Gastrocnemius medialis (tissue), 4 donors: ENCODE data around the gene PRRT4. TPM values are rescaled to one million over a fixed set of nuclear protein-coding genes. Genes with fewer than 3 reads are reported as not detected.

ENCODE experiments used
- ATAC-seq, 2 donors: fragments of 150-250 bp; one replicate each; pipeline ENCODE4 v1.9.1; 2016
- DNase-seq, 2 donors: peaks; one replicate each; pipeline ENCODE4 v3.0.0-alpha.2; 2019
- H3K27ac ChIP-seq, 4 donors: fragments of 200-600 bp; sonication (generic); 1 replicate in 1 of 4; 2 replicates in 3 of 4; pipeline ENCODE4 v1.5.1; 2016 to 2018; ENCODE audit warnings: mild to moderate bottlenecking in 2 of 4, moderate library complexity in 1 of 4
- H3K27me3 ChIP-seq, 3 donors: fragments of 200-600 bp; sonication (generic) in 2 of 3; 1 replicate in 1 of 3; 2 replicates in 2 of 3; pipeline versions ENCODE4 v1.5.1 to v1.6.0; 2016 to 2019; ENCODE audit warnings: mild to moderate bottlenecking in 1 of 3, moderate library complexity in 1 of 3
- H3K36me3 ChIP-seq, 2 donors: fragments of 200-600 bp; sonication (generic) in 1 of 2; one replicate each; pipeline ENCODE4 v1.5.1; 2017 to 2018
- H3K4me1 ChIP-seq, 2 donors: fragments of 200-600 bp; sonication (generic) in 1 of 2; one replicate each; pipeline ENCODE4 v1.5.1; 2016 to 2017; ENCODE audit warnings: mild to moderate bottlenecking in 2 of 2
- H3K4me3 ChIP-seq, 4 donors: fragments of 200-600 bp; sonication (generic) in 3 of 4; 1 replicate in 1 of 4; 2 replicates in 3 of 4; pipeline ENCODE4 v1.5.1; 2016 to 2019; ENCODE audit warnings: mild to moderate bottlenecking in 2 of 4
- H3K9me3 ChIP-seq, 3 donors: fragments of 200-600 bp; sonication (generic) in 2 of 3; 1 replicate in 1 of 3; 2 replicates in 2 of 3; pipeline ENCODE4 v1.5.1; 2016 to 2019
- POLR2A ChIP-seq, 2 donors: fragments of 450-650 bp; IDR thresholded peaks; one replicate each; pipeline ENCODE4 v1.6.1; 2017; ENCODE audit warnings: antibody characterized with exemption in 2 of 2, mild to moderate bottlenecking in 2 of 2, moderate library complexity in 2 of 2
- in situ Hi-C, 4 donors: fragments of 200-750 bp; cut with MboI; loops; one replicate each; pipeline versions ENCODE4 v1.15.0 to v1.8.0; 2017; ENCODE audit warnings: low sequenced_read_pairs in 4 of 4
- intact Hi-C: fragments of 100-400 bp; cut with DNase I; formaldehyde crosslinking; loops from one replicate; pipeline ENCODE4 v1.15.1; 2023; ENCODE audit warnings: low total_unique reads
- total RNA-seq, 4 donors: library from RNA; depleted of rRNA; stranded (reverse); fragments of >200 nt; gene quantifications; one replicate each; pipeline versions ENCODE4 v1.1.0 to v1.2.3, GENCODE V29; 2016
- TF ChIP-seq, protein P1 (sequence below), 5 experiments: fragments of 450-650 bp in 3 of 5; fragments of 200-600 bp in 2 of 5; sonication (generic) in 2 of 5; IDR thresholded peaks in 4 of 5; conservative IDR thresholded peaks in 1 of 5; 1 replicate in 4 of 5; 2 replicates in 1 of 5; pipeline ENCODE4 v1.5.1; 2016 to 2019; ENCODE audit warnings: antibody characterized with exemption in 5 of 5, mild to moderate bottlenecking in 3 of 5, moderate library complexity in 3 of 5

PRRT4 gene
- total RNA-seq, 4 donors from 2014 or later: 0.22 to 2.2 (median 0.64) TPM

DNA sequence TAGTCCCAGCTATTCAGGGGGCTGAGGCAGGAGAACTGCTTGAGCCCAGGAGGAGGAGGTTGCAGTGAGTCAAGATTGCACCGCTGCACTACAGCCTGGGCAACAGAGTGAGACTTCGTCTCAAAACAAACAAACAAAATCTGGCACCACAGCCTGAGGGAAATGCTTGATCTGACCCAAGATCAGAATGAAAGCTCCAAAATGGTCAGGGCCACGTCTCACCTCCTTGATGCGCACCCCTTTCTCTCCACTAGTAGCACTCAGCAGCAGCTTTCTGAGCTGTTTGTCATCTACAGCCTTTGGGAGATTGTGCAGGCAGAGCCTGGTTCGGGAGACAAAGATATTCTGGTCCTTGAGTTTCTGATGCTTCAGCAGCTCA lies 40.5 kb downstream of the PRRT4 start:
- H3K4me3 ChIP-seq: no peak overlapping the region
- DNase-seq (no peak), ATAC-seq (no peak)
- TF ChIP-seq, protein P1, sequence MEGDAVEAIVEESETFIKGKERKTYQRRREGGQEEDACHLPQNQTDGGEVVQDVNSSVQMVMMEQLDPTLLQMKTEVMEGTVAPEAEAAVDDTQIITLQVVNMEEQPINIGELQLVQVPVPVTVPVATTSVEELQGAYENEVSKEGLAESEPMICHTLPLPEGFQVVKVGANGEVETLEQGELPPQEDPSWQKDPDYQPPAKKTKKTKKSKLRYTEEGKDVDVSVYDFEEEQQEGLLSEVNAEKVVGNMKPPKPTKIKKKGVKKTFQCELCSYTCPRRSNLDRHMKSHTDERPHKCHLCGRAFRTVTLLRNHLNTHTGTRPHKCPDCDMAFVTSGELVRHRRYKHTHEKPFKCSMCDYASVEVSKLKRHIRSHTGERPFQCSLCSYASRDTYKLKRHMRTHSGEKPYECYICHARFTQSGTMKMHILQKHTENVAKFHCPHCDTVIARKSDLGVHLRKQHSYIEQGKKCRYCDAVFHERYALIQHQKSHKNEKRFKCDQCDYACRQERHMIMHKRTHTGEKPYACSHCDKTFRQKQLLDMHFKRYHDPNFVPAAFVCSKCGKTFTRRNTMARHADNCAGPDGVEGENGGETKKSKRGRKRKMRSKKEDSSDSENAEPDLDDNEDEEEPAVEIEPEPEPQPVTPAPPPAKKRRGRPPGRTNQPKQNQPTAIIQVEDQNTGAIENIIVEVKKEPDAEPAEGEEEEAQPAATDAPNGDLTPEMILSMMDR (IDR thresholded peaks at IDR 0.05 in 4 of 5, conservative IDR thresholded peaks at IDR 0.05 in 1 of 5): no peak
- no peak for TF ChIP-seq POLR2A (IDR thresholded peaks at IDR 0.05)
- H3K27me3 ChIP-seq: no peaks in the 10 kb centered on the region
- peaks cover 0 to 91% of the 10 kb centered on the region in 2 donors for H3K36me3 ChIP-seq
- H3K4me1 ChIP-seq: peaks cover 0 to 14% of the 10 kb centered on the region in 2 donors
- intact Hi-C loops: no loop called here
- no peak overlapping the region for H3K27ac ChIP-seq
- no peaks in the 10 kb centered on the region for H3K9me3 ChIP-seq
- in situ Hi-C loops: no loop called here

DNA sequence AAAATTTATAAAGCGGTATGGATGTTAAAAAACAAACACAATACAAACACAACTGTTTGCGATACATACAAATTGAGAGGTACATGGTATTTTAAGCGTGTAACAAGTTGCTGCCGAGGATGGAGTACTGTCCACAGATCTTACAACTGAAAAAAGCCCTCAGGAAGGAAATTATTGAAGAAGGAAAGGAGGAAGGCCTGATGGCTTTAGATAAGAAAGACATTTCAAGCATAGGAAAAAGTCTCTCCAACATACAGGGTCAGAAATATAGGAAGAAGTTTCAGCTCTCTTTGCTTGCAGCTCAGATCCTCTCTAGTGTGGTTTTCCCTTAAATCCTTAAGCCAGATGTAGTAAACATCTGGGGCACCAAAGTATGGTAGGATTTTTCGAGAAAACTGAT lies 42.8 kb downstream of the PRRT4 start:
- no peak for DNase-seq
- in situ Hi-C loops (no loop called here), intact Hi-C loops (no loop called here)
- Histone ChIP-seq H3K4me3 (no peak overlapping the region), H3K27me3 (no peaks in the 10 kb centered on the region), H3K27ac (no peak overlapping the region), H3K4me1 (peaks cover 0 to 8% of the 10 kb centered on the region in 2 donors), H3K9me3 (no peaks in the 10 kb centered on the region), H3K36me3 (peaks cover 0 to 91% of the 10 kb centered on the region in 2 donors)
- TF ChIP-seq, protein P1 (IDR thresholded peaks at IDR 0.05 in 4 of 5, conservative IDR thresholded peaks at IDR 0.05 in 1 of 5): no peak
- TF ChIP-seq POLR2A (IDR thresholded peaks at IDR 0.05): no peak
- ATAC-seq: no peak

DNA sequence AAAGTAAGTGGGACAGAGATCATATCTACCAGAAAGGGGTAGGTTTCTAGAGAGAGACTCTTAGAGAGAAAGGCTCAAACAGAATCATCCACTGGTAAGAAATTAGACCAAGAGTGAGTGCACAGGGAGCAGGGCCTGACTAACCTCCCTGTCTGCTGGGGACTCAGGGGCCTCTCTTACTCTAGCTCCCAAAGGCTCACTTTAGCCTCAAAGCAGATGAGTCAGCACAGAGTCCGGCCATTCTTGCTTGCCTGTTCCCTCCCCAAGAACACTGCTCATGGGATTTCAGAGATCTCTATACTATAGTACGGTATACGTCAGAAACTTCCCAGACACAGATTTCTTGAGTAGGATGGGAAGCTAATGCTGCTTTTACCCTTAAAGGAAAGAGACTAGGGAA lies 50.5 kb downstream of the PRRT4 start:
- ATAC-seq: no peak
- in situ Hi-C loops: no loop called here
- TF ChIP-seq, protein P1 (IDR thresholded peaks at IDR 0.05 in 4 of 5, conservative IDR thresholded peaks at IDR 0.05 in 1 of 5): no peak
- TF ChIP-seq POLR2A (IDR thresholded peaks at IDR 0.05): no peak
- intact Hi-C loops: no loop called here
- H3K4me1 ChIP-seq: no peaks in the 10 kb centered on the region
- H3K9me3 ChIP-seq: no peaks in the 10 kb centered on the region
- no peaks in the 10 kb centered on the region for H3K27me3 ChIP-seq
- H3K4me3 ChIP-seq: no peak overlapping the region
- no peak overlapping the region for H3K27ac ChIP-seq
- H3K36me3 ChIP-seq: peaks cover 0 to 94% of the 10 kb centered on the region in 2 donors
- DNase-seq: no peak

DNA sequence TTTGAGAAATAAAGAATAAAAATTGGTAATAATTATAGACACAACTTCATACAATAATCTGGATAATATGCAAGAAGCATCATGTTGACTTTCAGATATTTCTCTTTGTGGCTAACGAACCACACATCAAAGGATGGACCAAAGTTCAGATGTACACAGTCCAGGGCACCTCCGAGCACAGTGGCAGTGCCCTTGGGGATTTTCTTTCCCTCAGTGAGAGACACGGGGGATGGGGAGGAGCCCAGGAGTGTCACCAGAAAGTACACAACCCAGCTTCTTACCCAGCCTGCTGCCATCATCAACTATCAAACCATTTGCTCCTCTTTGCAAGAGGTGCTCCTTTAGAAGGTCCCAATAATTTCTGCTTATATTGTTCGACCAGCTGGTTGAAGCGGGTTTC lies 51.0 kb downstream of the PRRT4 start:
- peaks cover 0 to 90% of the 10 kb centered on the region in 2 donors for H3K36me3 ChIP-seq
- H3K4me3 ChIP-seq: no peak overlapping the region
- ATAC-seq: no peak

More for the DNA sequence above, 51.0 kb downstream of the PRRT4 start:
- TF ChIP-seq POLR2A (IDR thresholded peaks at IDR 0.05): no peak
- TF ChIP-seq, protein P1 (IDR thresholded peaks at IDR 0.05 in 4 of 5, conservative IDR thresholded peaks at IDR 0.05 in 1 of 5): no peak
- Histone ChIP-seq H3K27me3 (no peaks in the 10 kb centered on the region), H3K9me3 (no peaks in the 10 kb centered on the region), H3K4me1 (no peaks in the 10 kb centered on the region), H3K27ac (no peak overlapping the region)
- intact Hi-C loops: no loop called here
- in situ Hi-C loops: no loop called here
- DNase-seq: no peak
